ENCODE results near the gene MCUR1. TPM values are rescaled to one million over a fixed set of nuclear protein-coding genes. Genes with fewer than 3 reads are reported as not detected.

The MCUR1 gene
- total and polyA plus RNA-seq, 10 of the 15 experiments (the other 5 are each of a cell fraction or from before 2014, with no cell fraction given) = 4.4 to 43.9 (median 18.3) TPM

DNA sequence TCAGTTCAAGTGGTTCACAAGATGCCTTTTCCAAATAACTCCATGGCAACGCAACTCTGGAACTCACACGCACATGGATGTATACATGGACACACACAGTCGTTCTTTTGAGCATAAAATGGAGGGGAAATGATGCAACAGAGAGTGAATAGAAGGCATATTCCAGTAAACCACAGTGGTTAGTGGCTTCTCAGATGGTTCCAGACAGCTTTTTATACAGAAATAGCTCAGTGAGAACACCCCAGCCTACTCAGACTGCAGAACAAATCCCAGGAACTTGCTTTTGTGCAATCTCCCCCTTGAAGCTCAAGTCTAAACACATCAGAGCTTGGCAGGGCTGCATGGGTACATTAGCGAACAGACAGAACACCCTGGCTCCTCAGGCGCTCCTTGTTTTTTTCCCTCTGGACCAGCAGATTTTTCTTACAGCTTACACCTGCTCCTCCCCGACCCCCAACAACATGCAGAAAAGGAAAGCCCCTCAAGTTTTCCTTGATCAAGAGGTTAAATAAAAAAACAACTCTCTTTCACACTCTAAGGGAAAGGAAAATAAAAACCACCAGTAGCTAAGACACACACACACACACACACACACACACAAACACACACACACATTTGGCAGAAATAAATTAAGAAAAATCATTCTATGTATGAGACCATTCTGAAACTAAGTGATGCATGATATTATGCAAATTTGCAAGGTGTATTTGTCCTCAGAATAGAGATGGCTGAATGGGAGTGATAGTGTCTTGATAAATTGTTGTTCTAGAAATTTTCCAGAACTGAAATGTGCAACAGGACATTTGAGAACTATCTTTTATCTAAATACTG lies 51.5 kb downstream of the MCUR1 start (continued):
- TF ChIP-seq, protein P1, sequence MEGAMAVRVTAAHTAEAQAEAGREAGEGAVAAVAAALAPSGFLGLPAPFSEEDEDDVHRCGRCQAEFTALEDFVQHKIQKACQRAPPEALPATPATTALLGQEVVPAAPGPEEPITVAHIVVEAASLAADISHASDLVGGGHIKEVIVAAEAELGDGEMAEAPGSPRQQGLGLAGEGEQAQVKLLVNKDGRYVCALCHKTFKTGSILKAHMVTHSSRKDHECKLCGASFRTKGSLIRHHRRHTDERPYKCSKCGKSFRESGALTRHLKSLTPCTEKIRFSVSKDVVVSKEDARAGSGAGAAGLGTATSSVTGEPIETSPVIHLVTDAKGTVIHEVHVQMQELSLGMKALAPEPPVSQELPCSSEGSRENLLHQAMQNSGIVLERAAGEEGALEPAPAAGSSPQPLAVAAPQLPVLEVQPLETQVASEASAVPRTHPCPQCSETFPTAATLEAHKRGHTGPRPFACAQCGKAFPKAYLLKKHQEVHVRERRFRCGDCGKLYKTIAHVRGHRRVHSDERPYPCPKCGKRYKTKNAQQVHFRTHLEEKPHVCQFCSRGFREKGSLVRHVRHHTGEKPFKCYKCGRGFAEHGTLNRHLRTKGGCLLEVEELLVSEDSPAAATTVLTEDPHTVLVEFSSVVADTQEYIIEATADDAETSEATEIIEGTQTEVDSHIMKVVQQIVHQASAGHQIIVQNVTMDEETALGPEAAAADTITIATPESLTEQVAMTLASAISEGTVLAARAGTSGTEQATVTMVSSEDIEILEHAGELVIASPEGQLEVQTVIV (IDR thresholded peaks at IDR 0.05; ENCODE audit: borderline replicate concordance, partially characterized antibody) = no peak
- no peak for TF ChIP-seq MYC (IDR thresholded peaks at IDR 0.05; ENCODE audit: insufficient read depth, insufficient read length, insufficient replicate concordance, low read length, severe bottlenecking)
- peak; percentile 61; the same call in 1 of the 2 replicates for TF ChIP-seq NFIC (IDR thresholded peaks at IDR 0.05; ENCODE audit: low read depth, low read length)
- TF ChIP-seq, protein P2, sequence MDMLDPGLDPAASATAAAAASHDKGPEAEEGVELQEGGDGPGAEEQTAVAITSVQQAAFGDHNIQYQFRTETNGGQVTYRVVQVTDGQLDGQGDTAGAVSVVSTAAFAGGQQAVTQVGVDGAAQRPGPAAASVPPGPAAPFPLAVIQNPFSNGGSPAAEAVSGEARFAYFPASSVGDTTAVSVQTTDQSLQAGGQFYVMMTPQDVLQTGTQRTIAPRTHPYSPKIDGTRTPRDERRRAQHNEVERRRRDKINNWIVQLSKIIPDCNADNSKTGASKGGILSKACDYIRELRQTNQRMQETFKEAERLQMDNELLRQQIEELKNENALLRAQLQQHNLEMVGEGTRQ (IDR thresholded peaks at IDR 0.05; ENCODE audit: borderline replicate concordance, low read depth, low read length) = no peak
- 0 out of 2 replicates have a peak, but pooled peaks have one; percentile 38 for TF ChIP-seq GABPA (IDR thresholded peaks at IDR 0.05; ENCODE audit: low read depth)
- TF ChIP-seq, protein P3, sequence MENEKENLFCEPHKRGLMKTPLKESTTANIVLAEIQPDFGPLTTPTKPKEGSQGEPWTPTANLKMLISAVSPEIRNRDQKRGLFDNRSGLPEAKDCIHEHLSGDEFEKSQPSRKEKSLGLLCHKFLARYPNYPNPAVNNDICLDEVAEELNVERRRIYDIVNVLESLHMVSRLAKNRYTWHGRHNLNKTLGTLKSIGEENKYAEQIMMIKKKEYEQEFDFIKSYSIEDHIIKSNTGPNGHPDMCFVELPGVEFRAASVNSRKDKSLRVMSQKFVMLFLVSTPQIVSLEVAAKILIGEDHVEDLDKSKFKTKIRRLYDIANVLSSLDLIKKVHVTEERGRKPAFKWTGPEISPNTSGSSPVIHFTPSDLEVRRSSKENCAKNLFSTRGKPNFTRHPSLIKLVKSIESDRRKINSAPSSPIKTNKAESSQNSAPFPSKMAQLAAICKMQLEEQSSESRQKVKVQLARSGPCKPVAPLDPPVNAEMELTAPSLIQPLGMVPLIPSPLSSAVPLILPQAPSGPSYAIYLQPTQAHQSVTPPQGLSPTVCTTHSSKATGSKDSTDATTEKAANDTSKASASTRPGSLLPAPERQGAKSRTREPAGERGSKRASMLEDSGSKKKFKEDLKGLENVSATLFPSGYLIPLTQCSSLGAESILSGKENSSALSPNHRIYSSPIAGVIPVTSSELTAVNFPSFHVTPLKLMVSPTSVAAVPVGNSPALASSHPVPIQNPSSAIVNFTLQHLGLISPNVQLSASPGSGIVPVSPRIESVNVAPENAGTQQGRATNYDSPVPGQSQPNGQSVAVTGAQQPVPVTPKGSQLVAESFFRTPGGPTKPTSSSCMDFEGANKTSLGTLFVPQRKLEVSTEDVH (IDR thresholded peaks at IDR 0.05; ENCODE audit: low read depth, partially characterized antibody) = no peak
- TF ChIP-seq STAT3 (IDR thresholded peaks at IDR 0.05; ENCODE audit: low read depth, low read length) = no peak
- TF ChIP-seq PAX5 (IDR thresholded peaks at IDR 0.05; ENCODE audit: borderline replicate concordance, low read depth, low read length) = no peak
- 0 out of 2 replicates have a peak, but pooled peaks have one; percentile 27 for TF ChIP-seq IKZF1 (conservative IDR thresholded peaks at IDR 0.05)
- no peak for TF ChIP-seq SIN3A (IDR thresholded peaks at IDR 0.05; ENCODE audit: low read depth, low read length)
- TF ChIP-seq TAF1 (IDR thresholded peaks at IDR 0.05; ENCODE audit: borderline replicate concordance, low read depth, low read length) = no peak
- no peak for TF ChIP-seq TCF3 (IDR thresholded peaks at IDR 0.05; ENCODE audit: borderline replicate concordance, insufficient read depth, low read depth, low read length)
- no peak for TF ChIP-seq KLF5 (IDR thresholded peaks at IDR 0.05; ENCODE audit: partially characterized antibody)
- TF ChIP-seq NFXL1 (IDR thresholded peaks at IDR 0.05; ENCODE audit: borderline replicate concordance) = no peak
- TF ChIP-seq, protein P4, sequence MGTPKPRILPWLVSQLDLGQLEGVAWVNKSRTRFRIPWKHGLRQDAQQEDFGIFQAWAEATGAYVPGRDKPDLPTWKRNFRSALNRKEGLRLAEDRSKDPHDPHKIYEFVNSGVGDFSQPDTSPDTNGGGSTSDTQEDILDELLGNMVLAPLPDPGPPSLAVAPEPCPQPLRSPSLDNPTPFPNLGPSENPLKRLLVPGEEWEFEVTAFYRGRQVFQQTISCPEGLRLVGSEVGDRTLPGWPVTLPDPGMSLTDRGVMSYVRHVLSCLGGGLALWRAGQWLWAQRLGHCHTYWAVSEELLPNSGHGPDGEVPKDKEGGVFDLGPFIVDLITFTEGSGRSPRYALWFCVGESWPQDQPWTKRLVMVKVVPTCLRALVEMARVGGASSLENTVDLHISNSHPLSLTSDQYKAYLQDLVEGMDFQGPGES (IDR thresholded peaks at IDR 0.05) = no peak
- no peak for TF ChIP-seq NRF1 (conservative IDR thresholded peaks at IDR 0.05; ENCODE audit: low read depth, low read length)
- TF ChIP-seq CBX5 (IDR thresholded peaks at IDR 0.05; ENCODE audit: low read depth) = no peak
- TF ChIP-seq FOS (IDR thresholded peaks at IDR 0.05; ENCODE audit: borderline replicate concordance, extremely low read depth, insufficient read length) = no peak
- TF ChIP-seq ZSCAN29 (IDR thresholded peaks at IDR 0.05) = no peak

All from GM12878 (cell line).